ENCODE data around the gene MMP14. TPM values are rescaled to one million over a fixed set of nuclear protein-coding genes. Genes with fewer than 3 reads are reported as not detected.
"Not testable (repeated sequence)": the region's sequence is repeated elsewhere in the genome, so short reads cannot be mapped to it uniquely, and the experiment has no call there.

MMP14 gene
- total RNA-seq, 2 experiments from 2014 or later, result 2.6 to 2.9 TPM

DNA sequence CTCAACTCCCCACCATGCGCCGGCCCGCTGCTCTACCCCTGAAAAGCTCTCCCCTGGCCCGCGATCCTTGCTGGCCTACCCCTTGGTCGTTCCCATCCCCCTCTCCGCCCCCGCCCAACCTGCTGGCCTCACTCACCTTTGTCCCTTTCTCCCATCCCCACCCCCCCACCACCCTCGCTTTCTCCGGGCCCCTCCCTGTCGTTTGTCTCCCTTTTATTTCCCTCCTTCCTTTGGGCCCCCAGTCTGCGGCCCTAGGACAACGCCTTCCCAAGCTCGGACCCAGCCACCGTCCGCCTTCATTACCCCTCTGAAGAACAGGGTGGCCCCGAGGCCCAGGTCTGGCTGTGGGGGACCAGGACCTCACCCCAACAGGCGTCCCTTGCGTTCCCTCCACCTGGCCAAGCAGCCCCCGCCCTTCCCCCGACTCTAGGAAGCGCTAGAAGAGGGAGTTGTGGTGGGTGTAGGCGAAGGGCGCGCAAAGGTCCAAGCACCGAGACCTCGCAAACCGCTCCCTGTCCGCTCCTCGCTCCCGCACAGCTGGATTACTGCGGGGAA is 14.3 kb upstream of the MMP14 start:
- CTCF ChIA-PET, result interaction anchor here (0.7 to 4.1 kb wide), 23 partner anchors 11 to 265 kb away, joined by 3 to 67 read pairs (median 5); partner anchors contain the start of genes MMP14, OXA1L, PRMT5 and REM2
- no peaks in the 10 kb centered on the region for H3K9me3 Mint-ChIP-seq
- Histone ChIP-seq H3K4me1 (ENCODE audit: insufficient read depth, low read length) (peaks cover 18% of the 10 kb centered on the region), H3K4me3 (ENCODE audit: low read length) (peak overlapping the region; percentile 44), H3K27ac (ENCODE audit: low read depth in 1 of 2, low read length in 2 of 2) (no peak overlapping the region), H3K36me3 (ENCODE audit: insufficient read depth, low read length) (no peaks in the 10 kb centered on the region), H3K27me3 (ENCODE audit: control insufficient read depth in 1 of 2, insufficient read depth in 2 of 2, low read length in 2 of 2) (peaks cover 0 to 5% of the 10 kb centered on the region in 2 experiments), H3K9me3 (ENCODE audit: control insufficient read depth in 1 of 2, insufficient read depth in 1 of 2, low read length in 2 of 2) (no peaks in the 10 kb centered on the region)
- no peak overlapping the region for H3K27ac Mint-ChIP-seq
- H3K27me3 Mint-ChIP-seq, result peaks cover 10% of the 10 kb centered on the region
- DNase-seq (no peak), ATAC-seq (ENCODE audit: poor library complexity) (no peak)
- peaks cover 23% of the 10 kb centered on the region for H3K4me1 Mint-ChIP-seq (ENCODE audit: low read depth)
- no peak overlapping the region for H3K4me3 Mint-ChIP-seq
- intact Hi-C loops (cut with DNase I, micrococcal nuclease), result loop anchor here (1.0 to 2.0 kb wide), 3 partner anchors 31 to 161 kb away; partner anchors contain the start of gene AJUBA (in 1 of the 2)
- no peaks in the 10 kb centered on the region for H3K36me3 Mint-ChIP-seq (ENCODE audit: low read depth)
- TF ChIP-seq, protein P1, sequence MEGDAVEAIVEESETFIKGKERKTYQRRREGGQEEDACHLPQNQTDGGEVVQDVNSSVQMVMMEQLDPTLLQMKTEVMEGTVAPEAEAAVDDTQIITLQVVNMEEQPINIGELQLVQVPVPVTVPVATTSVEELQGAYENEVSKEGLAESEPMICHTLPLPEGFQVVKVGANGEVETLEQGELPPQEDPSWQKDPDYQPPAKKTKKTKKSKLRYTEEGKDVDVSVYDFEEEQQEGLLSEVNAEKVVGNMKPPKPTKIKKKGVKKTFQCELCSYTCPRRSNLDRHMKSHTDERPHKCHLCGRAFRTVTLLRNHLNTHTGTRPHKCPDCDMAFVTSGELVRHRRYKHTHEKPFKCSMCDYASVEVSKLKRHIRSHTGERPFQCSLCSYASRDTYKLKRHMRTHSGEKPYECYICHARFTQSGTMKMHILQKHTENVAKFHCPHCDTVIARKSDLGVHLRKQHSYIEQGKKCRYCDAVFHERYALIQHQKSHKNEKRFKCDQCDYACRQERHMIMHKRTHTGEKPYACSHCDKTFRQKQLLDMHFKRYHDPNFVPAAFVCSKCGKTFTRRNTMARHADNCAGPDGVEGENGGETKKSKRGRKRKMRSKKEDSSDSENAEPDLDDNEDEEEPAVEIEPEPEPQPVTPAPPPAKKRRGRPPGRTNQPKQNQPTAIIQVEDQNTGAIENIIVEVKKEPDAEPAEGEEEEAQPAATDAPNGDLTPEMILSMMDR (IDR thresholded peaks at IDR 0.05), result no peak
- POLR2A ChIA-PET, result interaction anchor here (0.6 to 2.7 kb wide), 12 partner anchors 9 to 251 kb away, joined by 3 to 14 read pairs (median 4); partner anchors contain the start of genes LRP10 and OXA1L

DNA sequence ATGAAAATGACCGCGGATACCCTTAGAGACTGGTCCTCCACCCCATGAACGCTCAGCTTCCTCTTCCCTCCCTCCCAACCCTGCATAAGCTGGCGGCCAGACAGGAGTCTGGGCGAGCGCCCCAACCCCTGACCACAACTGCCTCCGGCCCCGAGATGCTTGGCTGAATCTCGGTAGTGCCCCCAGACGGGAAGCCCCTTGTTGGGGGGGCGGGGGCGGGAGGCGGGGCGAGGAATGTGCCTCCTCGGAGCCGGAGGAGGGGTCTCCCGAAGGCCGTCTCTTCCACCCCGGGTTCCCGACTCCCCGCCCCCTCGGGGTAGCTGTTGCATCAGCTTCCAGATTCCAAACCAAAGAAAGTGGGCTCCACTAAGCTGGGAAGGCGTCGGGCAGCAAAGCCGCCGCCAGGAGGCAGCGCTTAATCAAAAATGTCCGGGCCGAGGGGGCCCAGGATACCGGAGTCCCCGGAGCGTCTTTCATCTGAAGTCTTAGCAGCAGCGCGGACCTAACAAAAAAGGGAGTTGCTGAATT is 13.8 kb upstream of the MMP14 start:
- intact Hi-C loops (cut with DNase I, micrococcal nuclease), result loop anchor here (1.0 to 2.0 kb wide), 4 partner anchors 31 to 161 kb away; partner anchors contain the start of gene AJUBA (in 1 of the 2)
- Mint-ChIP-seq H3K27me3 (peaks cover 10% of the 10 kb centered on the region), H3K4me3 (peak overlapping the region; percentile 2), H3K9me3 (no peaks in the 10 kb centered on the region), H3K4me1 (ENCODE audit: low read depth) (peaks cover 23% of the 10 kb centered on the region), H3K27ac (no peak overlapping the region), H3K36me3 (ENCODE audit: low read depth) (no peaks in the 10 kb centered on the region)
- peak overlapping the region; percentile 44 for H3K4me3 ChIP-seq (ENCODE audit: low read length)
- TF ChIP-seq, protein P1 (IDR thresholded peaks at IDR 0.05), result peak; percentile 83
- CTCF ChIA-PET, result interaction anchor here (0.7 to 4.1 kb wide), 24 partner anchors 11 to 266 kb away, joined by 3 to 67 read pairs (median 5); partner anchors contain the start of genes AJUBA, MMP14, OXA1L and PRMT5
- peaks cover 0 to 5% of the 10 kb centered on the region in 2 experiments for H3K27me3 ChIP-seq (ENCODE audit: control insufficient read depth in 1 of 2, insufficient read depth in 2 of 2, low read length in 2 of 2)
- no peaks in the 10 kb centered on the region for H3K9me3 ChIP-seq (ENCODE audit: control insufficient read depth in 1 of 2, insufficient read depth in 1 of 2, low read length in 2 of 2)
- H3K36me3 ChIP-seq (ENCODE audit: insufficient read depth, low read length), result no peaks in the 10 kb centered on the region
- DNase-seq (peak; percentile 46 to 85 (median 64)), ATAC-seq (ENCODE audit: poor library complexity) (peak; percentile 84)
- H3K4me1 ChIP-seq (ENCODE audit: insufficient read depth, low read length), result peaks cover 18% of the 10 kb centered on the region
- POLR2A ChIA-PET, result interaction anchor here (0.6 to 2.7 kb wide), 14 partner anchors 9 to 260 kb away, joined by 3 to 14 read pairs (median 4); partner anchors contain the start of genes LRP10 and OXA1L
- H3K27ac ChIP-seq (ENCODE audit: low read depth in 1 of 2, low read length in 2 of 2), result no peak overlapping the region

DNA sequence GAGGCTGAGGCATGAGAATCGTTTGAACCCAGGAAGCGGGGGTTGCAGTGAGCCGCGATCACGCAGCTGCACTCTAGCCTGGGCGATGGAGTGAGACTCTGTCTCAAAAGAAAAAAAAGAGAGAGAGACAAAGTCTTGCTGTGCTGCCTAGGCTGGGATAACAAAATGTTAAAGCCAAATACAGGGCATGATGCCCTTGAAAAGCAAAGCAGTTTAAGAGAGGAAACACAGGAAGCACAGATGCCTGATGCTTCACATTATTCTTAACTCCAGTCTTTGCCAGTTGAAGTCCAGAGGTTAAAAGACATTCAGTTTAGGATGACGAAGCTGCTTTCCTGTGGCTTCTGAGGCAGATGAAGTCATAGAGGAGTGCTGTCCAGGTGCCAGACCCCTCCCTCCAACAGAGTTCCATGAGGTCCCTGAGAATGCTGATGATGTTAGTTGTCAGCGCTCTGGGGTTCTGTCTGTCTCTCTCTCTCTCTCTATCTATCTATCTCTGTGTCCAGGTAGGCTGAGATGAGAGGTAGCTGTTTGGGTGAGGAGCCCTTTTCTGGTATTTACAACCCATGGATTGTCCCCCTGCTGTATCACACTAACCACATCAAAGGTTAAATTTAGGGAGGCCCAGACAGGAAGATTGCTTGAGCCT is 11.6 kb upstream of the MMP14 start:
- Histone ChIP-seq H3K27me3 (ENCODE audit: control insufficient read depth in 1 of 2, insufficient read depth in 2 of 2, low read length in 2 of 2) (peaks cover 0 to 5% of the 10 kb centered on the region in 2 experiments), H3K9me3 (ENCODE audit: control insufficient read depth in 1 of 2, insufficient read depth in 1 of 2, low read length in 2 of 2) (peaks cover 0 to 3% of the 10 kb centered on the region in 2 experiments), H3K4me1 (ENCODE audit: insufficient read depth, low read length) (peaks cover 25% of the 10 kb centered on the region), H3K36me3 (ENCODE audit: insufficient read depth, low read length) (no peaks in the 10 kb centered on the region), H3K4me3 (ENCODE audit: low read length) (no peak overlapping the region), H3K27ac (ENCODE audit: low read depth in 1 of 2, low read length in 2 of 2) (no peak overlapping the region)
- H3K36me3 Mint-ChIP-seq (ENCODE audit: low read depth), result peaks cover 1% of the 10 kb centered on the region
- ATAC-seq (ENCODE audit: poor library complexity), result no peak
- no peak overlapping the region for H3K27ac Mint-ChIP-seq
- TF ChIP-seq, protein P1 (IDR thresholded peaks at IDR 0.05), result no peak
- DNase-seq, result peak in 2 of 14 experiments; percentile 31 to 40
- ChIA-PET CTCF (interaction anchor here (1.1 to 4.1 kb wide), 3 partner anchors 28 to 162 kb away, joined by 3 to 67 read pairs (median 5); no protein-coding TSS in a partner anchor), POLR2A (no interaction called here)
- no peaks in the 10 kb centered on the region for H3K9me3 Mint-ChIP-seq
- intact Hi-C loops (cut with DNase I, micrococcal nuclease), result no loop called here
- H3K4me1 Mint-ChIP-seq (ENCODE audit: low read depth), result peaks cover 29% of the 10 kb centered on the region
- peaks cover 10% of the 10 kb centered on the region for H3K27me3 Mint-ChIP-seq
- H3K4me3 Mint-ChIP-seq, result peak overlapping the region; percentile 42

DNA sequence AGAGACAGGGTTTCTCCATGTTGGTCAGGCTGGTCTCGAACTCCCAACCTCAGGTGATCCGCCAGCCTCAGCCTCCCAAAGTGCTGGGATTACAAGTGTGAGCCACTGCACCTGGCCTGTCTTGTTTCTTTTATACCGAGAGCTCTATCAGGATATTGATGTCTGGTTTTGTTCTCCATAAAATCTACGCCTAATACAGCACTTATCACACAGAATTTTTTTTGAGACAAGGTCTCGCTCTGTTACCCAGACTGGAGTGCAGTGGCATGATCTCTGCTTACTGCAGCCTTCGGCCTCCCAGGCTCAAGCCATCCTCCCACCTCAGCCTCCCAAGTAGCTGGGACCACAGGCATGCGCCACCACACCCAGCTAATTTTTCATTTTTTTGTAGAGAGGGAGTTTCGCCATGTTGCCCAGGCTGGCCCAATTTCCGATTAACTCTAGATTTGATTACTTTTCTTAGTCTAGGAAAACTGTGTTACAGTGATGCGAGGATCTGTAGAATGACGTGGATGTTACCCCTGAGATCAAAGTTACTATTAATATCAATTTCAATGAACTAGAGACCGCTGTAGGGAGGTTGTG is 7.2 kb upstream of the MMP14 start:
- POLR2A ChIA-PET, result interaction anchor here (0.6 to 3.1 kb wide), 5 partner anchors 17 to 64 kb away, joined by 3 to 20 read pairs (median 3); partner anchors contain the start of genes LRP10 and OXA1L

More for the DNA sequence above, 7.2 kb upstream of the MMP14 start:
- CTCF ChIA-PET, result interaction anchor here (0.8 to 2.1 kb wide), 2 partner anchors 24 to 259 kb away, joined by 4 to 11 read pairs; no protein-coding TSS in a partner anchor
- H3K27ac Mint-ChIP-seq, result peak overlapping the region; percentile 89
- H3K27me3 Mint-ChIP-seq; ATAC-seq (ENCODE audit: poor library complexity); H3K9me3 ChIP-seq (ENCODE audit: control insufficient read depth in 1 of 2, insufficient read depth in 1 of 2, low read length in 2 of 2); H3K9me3 Mint-ChIP-seq; H3K27me3 ChIP-seq (ENCODE audit: control insufficient read depth in 1 of 2, insufficient read depth in 2 of 2, low read length in 2 of 2); DNase-seq: not testable (repeated sequence)
- peaks cover 17% of the 10 kb centered on the region for H3K36me3 ChIP-seq (ENCODE audit: insufficient read depth, low read length)
- H3K4me3 Mint-ChIP-seq, result peak overlapping the region; percentile 85
- peaks cover 31% of the 10 kb centered on the region for H3K36me3 Mint-ChIP-seq (ENCODE audit: low read depth)
- peak overlapping the region; percentile 79 to 89 for H3K27ac ChIP-seq (ENCODE audit: low read depth in 1 of 2, low read length in 2 of 2)
- H3K4me1 Mint-ChIP-seq (ENCODE audit: low read depth), result peaks cover 39% of the 10 kb centered on the region
- H3K4me3 ChIP-seq (ENCODE audit: low read length), result peak overlapping the region; percentile 78
- H3K4me1 ChIP-seq (ENCODE audit: insufficient read depth, low read length), result peaks cover 25% of the 10 kb centered on the region
- intact Hi-C loops (cut with DNase I, micrococcal nuclease), result loop anchor here in 1 of 2 experiments (2.0 kb wide), 1 partner anchor 272 kb away; no protein-coding TSS in a partner anchor
